ENCODE results near the gene TSPAN11. TPM values are rescaled to one million over a fixed set of nuclear protein-coding genes. Genes with fewer than 3 reads are reported as not detected.

TSPAN11 gene
- total and polyA plus RNA-seq, 4 donors = 0.13 to 1.2 (median 0.44) TPM

DNA sequence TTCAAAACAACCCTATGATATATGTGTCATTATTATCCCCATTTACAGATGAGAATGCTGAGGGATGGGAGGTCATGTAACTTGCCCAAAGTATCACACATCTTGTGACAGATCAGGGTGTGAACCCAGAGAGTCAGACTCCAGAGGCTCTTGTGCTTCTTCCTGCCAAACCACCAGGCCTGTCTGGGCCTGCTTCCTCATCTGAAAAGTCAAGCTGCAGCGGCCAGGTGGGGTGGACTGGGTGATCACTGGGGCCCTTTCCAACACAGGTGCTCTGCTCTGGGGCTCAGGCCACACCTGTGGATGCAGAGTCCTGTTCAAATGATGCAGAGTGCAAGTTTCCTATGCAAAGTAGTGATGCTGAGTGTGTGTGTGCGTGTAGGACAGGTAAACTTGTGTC lies 26.7 kb downstream of the TSPAN11 start:
- Histone ChIP-seq H3K27ac (ENCODE audit: low read depth in 1 of 2, low read length in 2 of 2) (no peak overlapping the region), H3K4me3 (ENCODE audit: low read depth in 1 of 3, low read length in 3 of 3) (no peak overlapping the region), H3K9ac (ENCODE audit: low read depth in 1 of 2, low read length in 2 of 2) (no peak overlapping the region), H3K27me3 (ENCODE audit: control insufficient read depth in 4 of 4, insufficient read depth in 4 of 4, low read length in 3 of 4) (no peaks in the 10 kb centered on the region), H3K9me3 (ENCODE audit: control insufficient read depth in 4 of 4, low read length in 3 of 4) (peaks cover 0 to 3% (median 0%) of the 10 kb centered on the region in 4 donors), H3K36me3 (ENCODE audit: control insufficient read depth in 4 of 4, insufficient read depth in 3 of 4, low read depth in 1 of 4, low read length in 3 of 4) (no peaks in the 10 kb centered on the region), H3K4me1 (ENCODE audit: control insufficient read depth in 4 of 4, insufficient read depth in 4 of 4, low read length in 3 of 4) (no peaks in the 10 kb centered on the region)
- TF ChIP-seq, protein P1, sequence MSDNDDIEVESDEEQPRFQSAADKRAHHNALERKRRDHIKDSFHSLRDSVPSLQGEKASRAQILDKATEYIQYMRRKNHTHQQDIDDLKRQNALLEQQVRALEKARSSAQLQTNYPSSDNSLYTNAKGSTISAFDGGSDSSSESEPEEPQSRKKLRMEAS (IDR thresholded peaks at IDR 0.05) = no peak
- TF ChIP-seq FOXA1 (IDR thresholded peaks at IDR 0.05) (no peak), YY1 (IDR thresholded peaks at IDR 0.05) (no peak), NR2F2 (IDR thresholded peaks at IDR 0.05) (no peak), RAD21 (IDR thresholded peaks at IDR 0.05) (no peak), SP1 (IDR thresholded peaks at IDR 0.05) (no peak)
- TF ChIP-seq, protein P2, sequence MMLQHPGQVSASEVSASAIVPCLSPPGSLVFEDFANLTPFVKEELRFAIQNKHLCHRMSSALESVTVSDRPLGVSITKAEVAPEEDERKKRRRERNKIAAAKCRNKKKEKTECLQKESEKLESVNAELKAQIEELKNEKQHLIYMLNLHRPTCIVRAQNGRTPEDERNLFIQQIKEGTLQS (IDR thresholded peaks at IDR 0.05) = no peak
- DNase-seq (ENCODE audit: low spot score) = no peak
- 87% methylated on average over 2 of the region's 2 CpGs for WGBS

GRCh38 chr12:30953951-30954751 lies 27.6 kb downstream of the TSPAN11 start:
- peaks cover 0 to 3% (median 0%) of the 10 kb centered on the region in 4 donors for H3K9me3 ChIP-seq (ENCODE audit: control insufficient read depth in 4 of 4, low read length in 3 of 4)
- H3K27ac ChIP-seq (ENCODE audit: low read depth in 1 of 2, low read length in 2 of 2) = no peak overlapping the region
- H3K4me3 ChIP-seq (ENCODE audit: low read depth in 1 of 3, low read length in 3 of 3) = no peak overlapping the region
- H3K9ac ChIP-seq (ENCODE audit: low read depth in 1 of 2, low read length in 2 of 2) = no peak overlapping the region
- H3K27me3 ChIP-seq (ENCODE audit: control insufficient read depth in 4 of 4, insufficient read depth in 4 of 4, low read length in 3 of 4) = no peaks in the 10 kb centered on the region
- TF ChIP-seq NR2F2 (IDR thresholded peaks at IDR 0.05) = no peak
- no peak for TF ChIP-seq CTCF (IDR thresholded peaks at IDR 0.05; ENCODE audit: low read depth, low read length, missing input control)
- TF ChIP-seq SP1 (IDR thresholded peaks at IDR 0.05) = no peak
- no peak for TF ChIP-seq FOXA1 (IDR thresholded peaks at IDR 0.05)
- TF ChIP-seq TAF1 (conservative IDR thresholded peaks at IDR 0.05) = no peak
- no peak for TF ChIP-seq FOXA2 (IDR thresholded peaks at IDR 0.05)
- no peak for TF ChIP-seq RXRA (IDR thresholded peaks at IDR 0.05)
- TF ChIP-seq JUND (IDR thresholded peaks at IDR 0.05) = no peak
- TF ChIP-seq GABPA (IDR thresholded peaks at IDR 0.05 in 1 of 2, conservative IDR thresholded peaks at IDR 0.05 in 1 of 2) = no peak
- TF ChIP-seq RAD21 (IDR thresholded peaks at IDR 0.05) = no peak
- TF ChIP-seq REST (IDR thresholded peaks at IDR 0.05) = no peak
- TF ChIP-seq, protein P2 (IDR thresholded peaks at IDR 0.05) = no peak
- no peak for TF ChIP-seq ZBTB33 (IDR thresholded peaks at IDR 0.05)
- TF ChIP-seq YY1 (IDR thresholded peaks at IDR 0.05) = no peak
- TF ChIP-seq, protein P1 (IDR thresholded peaks at IDR 0.05) = no peak
- no peak for TF ChIP-seq EGR1 (IDR thresholded peaks at IDR 0.05; ENCODE audit: low read depth in 2 of 2)
- no peaks in the 10 kb centered on the region for H3K4me1 ChIP-seq (ENCODE audit: control insufficient read depth in 4 of 4, insufficient read depth in 4 of 4, low read length in 3 of 4)
- 86% methylated on average over 6 of the region's 6 CpGs for WGBS
- DNase-seq (ENCODE audit: low spot score) = no peak
- H3K36me3 ChIP-seq (ENCODE audit: control insufficient read depth in 4 of 4, insufficient read depth in 3 of 4, low read depth in 1 of 4, low read length in 3 of 4) = no peaks in the 10 kb centered on the region
